Measurements from ENCODE around the gene GGA1. TPM values are rescaled to one million over a fixed set of nuclear protein-coding genes. Genes with fewer than 3 reads are reported as not detected.
"Not testable (repeated sequence)": the region's sequence is repeated elsewhere in the genome, so short reads cannot be mapped to it uniquely, and the experiment has no call there.

Gene GGA1
- total and polyA plus RNA-seq, 9 donors: 27.4 to 46.8 (median 36.6) TPM

DNA sequence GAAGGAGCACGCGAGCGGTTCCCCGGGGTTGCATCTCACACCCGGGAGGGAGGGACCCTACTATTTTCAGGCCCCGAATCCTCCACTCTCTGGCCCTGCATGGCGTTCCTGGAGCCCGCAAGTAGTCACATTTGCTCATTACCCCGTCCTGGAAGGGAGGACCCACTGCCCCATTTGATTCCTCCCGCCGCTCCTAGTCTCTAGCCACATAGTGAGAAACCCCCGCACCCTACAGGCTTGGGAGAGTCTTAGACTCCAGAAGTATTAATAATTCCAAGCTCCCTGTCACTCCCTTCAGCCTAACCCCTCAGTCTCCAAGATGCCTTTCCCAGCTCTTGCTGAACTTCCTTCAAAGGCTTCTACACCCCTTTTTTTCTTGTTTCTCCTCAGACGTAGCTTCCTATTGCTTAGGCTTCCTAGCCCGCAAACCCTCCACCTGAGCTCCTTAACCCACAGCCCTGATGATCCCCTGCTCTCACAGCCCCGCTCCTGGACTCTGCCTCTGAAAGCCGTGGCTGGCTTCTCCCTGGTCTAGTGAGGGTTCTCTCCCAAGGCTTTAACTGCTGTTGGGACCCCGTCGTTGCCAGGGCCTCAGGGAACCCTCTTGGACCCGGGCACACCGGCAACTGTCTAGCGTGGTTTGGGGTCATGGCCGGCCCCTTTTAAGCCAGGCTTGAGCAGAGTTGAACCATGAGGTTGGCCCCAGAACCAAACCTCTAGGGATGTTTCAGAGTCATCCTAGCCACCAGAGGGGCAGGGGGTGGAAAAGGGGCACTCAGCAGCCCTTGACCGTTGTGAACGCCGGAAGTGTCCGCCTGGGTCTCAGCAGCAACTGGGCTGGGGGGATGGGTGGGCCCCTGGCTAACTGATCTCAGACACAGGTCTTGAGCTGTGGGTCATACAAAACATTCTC is 862 bp downstream of the GGA1 start:
- Histone ChIP-seq H3K27me3 (ENCODE audit: control insufficient read depth, insufficient read depth, low read length) (no peaks in the 10 kb centered on the region), H3K27ac (ENCODE audit: low read length) (peak overlapping the region; percentile 100), H3K9me3 (replicated peaks; ENCODE audit: control insufficient read depth, low read depth, low read length) (no peaks in the 10 kb centered on the region), H3K36me3 (ENCODE audit: control insufficient read depth, insufficient read depth, low read length) (peaks cover 13% of the 10 kb centered on the region), H3K4me3 (ENCODE audit: low read length) (peak overlapping the region; percentile 89), H3K4me1 (ENCODE audit: control insufficient read depth, insufficient read depth, low read length) (peaks cover 51% of the 10 kb centered on the region)
- WGBS (ENCODE audit: insufficient coverage): 8% methylated on average over 26 of the region's 26 CpGs
- peak; percentile 62 for DNase-seq

DNA sequence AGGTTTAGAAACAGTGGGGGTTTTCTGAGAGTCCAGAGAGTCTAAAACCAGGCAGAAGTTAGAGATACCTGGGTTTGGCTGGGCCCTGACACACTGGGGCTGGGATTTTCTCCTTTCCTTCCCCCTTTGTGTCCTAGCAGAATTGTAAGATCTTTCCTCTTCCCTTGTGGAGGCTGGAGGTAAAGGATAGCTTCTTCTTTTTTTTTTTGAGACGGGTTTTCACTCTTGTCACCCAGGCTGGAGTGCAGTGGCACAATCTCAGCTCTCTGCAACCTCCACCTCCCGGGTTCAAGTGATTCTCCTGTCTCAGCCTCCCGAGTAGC is 1.5 kb downstream of the GGA1 start:
- H3K4me1 ChIP-seq (ENCODE audit: control insufficient read depth, insufficient read depth, low read length): peaks cover 51% of the 10 kb centered on the region

DNA sequence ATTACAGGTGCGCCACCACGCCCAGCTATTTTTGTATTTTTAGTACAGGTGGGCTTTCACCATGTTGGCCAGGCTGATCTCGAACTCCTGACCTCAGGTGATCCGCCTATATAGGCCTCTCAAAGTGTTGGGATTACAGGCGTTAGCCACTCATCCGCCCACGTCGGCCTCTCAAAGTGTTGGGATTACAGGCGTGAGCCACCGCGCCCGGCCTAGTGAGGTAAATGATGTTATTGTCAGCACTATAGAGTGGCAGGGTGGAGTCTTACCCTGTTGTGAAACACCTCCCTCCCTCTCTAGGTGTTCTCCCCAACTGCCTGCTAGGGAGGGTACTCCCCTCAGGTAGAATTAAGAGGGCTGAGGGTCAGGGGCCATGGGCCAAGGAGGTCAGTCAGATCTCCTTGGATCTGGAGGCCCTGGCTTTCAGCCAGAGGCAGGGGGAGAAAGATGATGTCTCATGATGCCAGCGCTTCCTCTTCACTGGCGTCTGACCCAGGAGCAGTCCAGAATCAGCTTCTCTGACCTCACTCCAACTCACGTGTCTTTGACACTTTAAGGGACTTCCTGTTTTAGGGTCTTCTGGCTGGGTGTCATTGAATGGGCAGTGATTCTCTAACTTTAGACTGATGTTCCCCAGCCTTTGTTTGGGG is 2.0 kb downstream of the GGA1 start:
- H3K9me3 ChIP-seq (replicated peaks; ENCODE audit: control insufficient read depth, low read depth, low read length): no peaks in the 10 kb centered on the region
- H3K4me1 ChIP-seq (ENCODE audit: control insufficient read depth, insufficient read depth, low read length): peaks cover 51% of the 10 kb centered on the region
- DNase-seq: peak; percentile 77
- H3K27ac ChIP-seq (ENCODE audit: low read length): peak overlapping the region; percentile 65
- 100% methylated on average over 4 of the region's 15 CpGs for WGBS (ENCODE audit: insufficient coverage)
- no peaks in the 10 kb centered on the region for H3K27me3 ChIP-seq (ENCODE audit: control insufficient read depth, insufficient read depth, low read length)
- peaks cover 18% of the 10 kb centered on the region for H3K36me3 ChIP-seq (ENCODE audit: control insufficient read depth, insufficient read depth, low read length)
- H3K4me3 ChIP-seq (ENCODE audit: low read length): no peak overlapping the region

More for the DNA sequence above, 1.5 kb downstream of the GGA1 start:
- 92% methylated on average over 2 of the region's 3 CpGs for WGBS (ENCODE audit: insufficient coverage)
- peak overlapping the region; percentile 100 for H3K27ac ChIP-seq (ENCODE audit: low read length)
- peak overlapping the region; percentile 89 for H3K4me3 ChIP-seq (ENCODE audit: low read length)
- DNase-seq; H3K9me3 ChIP-seq (replicated peaks; ENCODE audit: control insufficient read depth, low read depth, low read length); H3K27me3 ChIP-seq (ENCODE audit: control insufficient read depth, insufficient read depth, low read length): not testable (repeated sequence)
- H3K36me3 ChIP-seq (ENCODE audit: control insufficient read depth, insufficient read depth, low read length): peaks cover 18% of the 10 kb centered on the region

DNA sequence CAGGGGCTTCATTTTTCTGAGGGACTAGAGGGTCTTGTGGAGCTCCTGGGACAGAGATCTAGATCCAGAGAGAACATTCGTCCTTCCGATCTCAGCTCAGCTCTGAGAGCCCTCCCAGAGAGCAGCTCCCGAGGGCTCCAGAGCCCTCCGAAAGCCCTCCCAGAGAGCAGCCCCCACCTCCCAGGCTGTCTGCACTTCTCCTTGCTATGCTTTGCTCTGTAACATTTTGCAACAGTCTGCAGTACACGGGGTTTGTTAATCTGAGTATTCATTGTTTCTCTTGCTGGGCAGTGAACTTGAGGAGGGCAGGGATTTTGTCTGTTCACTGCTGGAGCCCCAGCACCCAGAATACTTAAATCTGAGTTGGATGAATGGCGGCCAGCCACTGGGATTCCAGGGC is 2.6 kb downstream of the GGA1 start:
- Histone ChIP-seq H3K36me3 (ENCODE audit: control insufficient read depth, insufficient read depth, low read length) (peaks cover 21% of the 10 kb centered on the region), H3K4me3 (ENCODE audit: low read length) (no peak overlapping the region), H3K27me3 (ENCODE audit: control insufficient read depth, insufficient read depth, low read length) (no peaks in the 10 kb centered on the region), H3K4me1 (ENCODE audit: control insufficient read depth, insufficient read depth, low read length) (peaks cover 51% of the 10 kb centered on the region), H3K9me3 (replicated peaks; ENCODE audit: control insufficient read depth, low read depth, low read length) (no peaks in the 10 kb centered on the region), H3K27ac (ENCODE audit: low read length) (peak overlapping the region; percentile 65)
- 43% methylated on average over 3 of the region's 6 CpGs for WGBS (ENCODE audit: insufficient coverage)
- no peak for DNase-seq

DNA sequence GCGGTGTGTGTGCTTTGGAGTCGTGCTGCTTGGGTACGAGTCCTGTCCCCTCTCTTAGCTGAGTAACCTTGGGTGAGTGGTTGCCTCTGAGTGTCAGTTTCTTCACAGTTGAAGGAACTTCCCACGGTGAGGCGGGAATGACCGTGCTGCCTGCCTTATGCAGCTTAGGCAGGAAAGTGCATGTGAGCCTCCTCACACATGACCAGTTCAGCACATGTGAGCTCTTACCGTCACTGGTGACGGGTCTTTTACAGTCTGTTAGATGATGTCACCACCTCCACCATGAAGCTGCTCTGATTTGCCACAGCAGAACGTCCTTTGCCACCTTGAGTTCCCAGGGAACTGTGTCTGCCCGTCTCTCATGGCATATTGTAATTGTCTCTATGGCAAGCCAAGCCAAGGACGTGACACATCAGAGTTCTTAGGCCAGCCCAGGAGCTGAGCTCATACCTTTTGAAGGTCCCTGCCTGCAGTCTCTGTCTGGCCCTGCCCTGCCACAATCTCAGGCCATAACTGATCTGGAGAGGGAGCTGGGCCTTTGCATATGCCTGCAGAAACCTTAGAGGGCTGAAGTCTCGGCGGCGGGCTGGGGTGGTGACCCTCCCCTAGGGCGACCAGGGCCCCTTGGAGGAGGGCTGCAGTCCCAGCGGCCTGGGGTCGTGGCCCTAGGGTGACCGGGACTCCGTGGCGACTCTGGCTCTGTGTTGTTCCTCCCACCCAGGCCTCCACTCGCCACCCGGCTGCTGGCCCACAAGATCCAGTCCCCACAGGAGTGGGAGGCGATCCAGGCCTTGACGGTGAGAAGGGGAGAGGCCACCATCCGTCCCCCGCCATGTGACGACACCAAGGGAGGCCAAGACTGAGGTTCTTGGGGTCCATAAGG is 7.8 kb downstream of the GGA1 start:
- Histone ChIP-seq H3K9me3 (replicated peaks; ENCODE audit: control insufficient read depth, low read depth, low read length) (no peaks in the 10 kb centered on the region), H3K4me1 (ENCODE audit: control insufficient read depth, insufficient read depth, low read length) (peaks cover 15% of the 10 kb centered on the region), H3K4me3 (ENCODE audit: low read length) (no peak overlapping the region), H3K27me3 (ENCODE audit: control insufficient read depth, insufficient read depth, low read length) (no peaks in the 10 kb centered on the region), H3K36me3 (ENCODE audit: control insufficient read depth, insufficient read depth, low read length) (peaks cover 56% of the 10 kb centered on the region), H3K27ac (ENCODE audit: low read length) (no peak overlapping the region)
- 84% methylated on average over 20 of the region's 27 CpGs for WGBS (ENCODE audit: insufficient coverage)
- DNase-seq: peak; percentile 14

DNA sequence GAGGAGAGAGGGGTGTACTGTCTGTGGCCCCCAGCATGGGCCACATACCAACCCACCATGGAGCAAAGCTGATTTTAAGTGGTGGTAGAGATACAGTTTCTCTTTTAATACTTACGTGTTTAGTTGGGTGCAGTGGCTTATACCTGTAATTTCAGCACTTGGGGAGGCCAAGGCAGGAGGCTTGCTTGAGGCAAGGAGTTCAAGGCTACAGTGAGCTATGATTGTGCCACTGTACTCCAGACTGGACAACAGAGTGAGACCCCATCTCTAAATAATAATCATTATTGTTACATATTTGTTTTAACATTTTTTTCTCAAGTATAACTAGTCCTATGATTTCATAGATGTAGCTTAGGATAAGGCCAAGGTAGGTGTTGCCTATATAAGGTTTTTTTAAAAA is 8.8 kb downstream of the GGA1 start:
- no peak overlapping the region for H3K27ac ChIP-seq (ENCODE audit: low read length)
- no peak overlapping the region for H3K4me3 ChIP-seq (ENCODE audit: low read length)
- H3K36me3 ChIP-seq (ENCODE audit: control insufficient read depth, insufficient read depth, low read length): peaks cover 63% of the 10 kb centered on the region
- no CpG with 5 or more reads among the region's 1 CpG for WGBS (ENCODE audit: insufficient coverage)
- no peaks in the 10 kb centered on the region for H3K27me3 ChIP-seq (ENCODE audit: control insufficient read depth, insufficient read depth, low read length)
- no peak for DNase-seq
- H3K9me3 ChIP-seq (replicated peaks; ENCODE audit: control insufficient read depth, low read depth, low read length): no peaks in the 10 kb centered on the region
- peaks cover 13% of the 10 kb centered on the region for H3K4me1 ChIP-seq (ENCODE audit: control insufficient read depth, insufficient read depth, low read length)

DNA sequence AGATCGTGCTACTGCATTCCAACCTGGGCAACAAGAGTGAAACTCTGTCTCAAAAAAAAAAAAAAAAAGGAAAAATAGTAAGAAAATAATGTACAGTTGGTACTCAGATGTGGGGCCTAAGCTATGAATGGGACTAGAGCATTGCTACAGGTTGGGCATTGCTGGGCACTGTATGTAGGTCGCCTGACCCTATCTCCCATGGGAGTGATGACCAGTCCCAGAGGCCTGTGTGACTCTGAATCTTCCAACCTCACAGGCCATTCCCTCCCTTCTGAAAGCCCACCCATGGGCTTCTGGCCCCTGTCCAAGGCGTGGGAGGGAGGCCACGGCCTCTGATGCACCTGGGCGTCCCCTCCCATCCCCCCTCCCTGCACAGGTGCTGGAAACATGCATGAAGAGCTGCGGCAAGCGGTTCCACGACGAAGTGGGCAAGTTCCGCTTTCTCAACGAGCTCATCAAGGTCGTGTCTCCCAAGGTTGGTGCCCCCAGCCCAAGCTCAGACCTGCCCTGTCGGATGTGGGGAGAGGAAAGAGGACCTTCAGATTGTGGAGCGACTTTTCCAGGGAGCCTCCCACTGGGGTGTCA is 9.5 kb downstream of the GGA1 start:
- WGBS (ENCODE audit: insufficient coverage): 78% methylated on average over 1 of the region's 14 CpGs
- peaks cover 66% of the 10 kb centered on the region for H3K36me3 ChIP-seq (ENCODE audit: control insufficient read depth, insufficient read depth, low read length)

DNA sequence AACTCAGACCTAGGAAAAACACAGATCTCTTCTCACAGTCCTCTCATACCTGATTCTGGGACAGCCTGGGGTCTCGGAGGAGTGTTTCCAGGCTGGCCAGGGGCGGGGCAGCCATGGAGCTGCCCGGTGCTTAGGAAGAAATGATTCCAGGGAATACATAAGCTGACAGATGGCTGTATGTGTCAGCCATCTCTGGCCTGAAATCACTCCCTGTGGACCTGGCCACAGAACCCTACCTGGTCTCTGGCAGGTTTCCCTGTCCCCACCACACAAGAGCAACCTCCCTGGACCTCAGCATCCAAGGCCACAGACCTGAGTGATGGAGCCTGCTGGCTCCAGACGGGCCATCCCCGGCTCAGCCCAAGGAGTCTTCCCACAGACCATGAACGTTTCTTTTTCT is 10.0 kb downstream of the GGA1 start:
- no peak overlapping the region for H3K4me3 ChIP-seq (ENCODE audit: low read length)
- H3K27me3 ChIP-seq (ENCODE audit: control insufficient read depth, insufficient read depth, low read length): no peaks in the 10 kb centered on the region
- H3K36me3 ChIP-seq (ENCODE audit: control insufficient read depth, insufficient read depth, low read length): peaks cover 69% of the 10 kb centered on the region
- peaks cover 12% of the 10 kb centered on the region for H3K4me1 ChIP-seq (ENCODE audit: control insufficient read depth, insufficient read depth, low read length)
- 83% methylated on average over 2 of the region's 6 CpGs for WGBS (ENCODE audit: insufficient coverage)
- DNase-seq: no peak
- no peak overlapping the region for H3K27ac ChIP-seq (ENCODE audit: low read length)
- no peaks in the 10 kb centered on the region for H3K9me3 ChIP-seq (replicated peaks; ENCODE audit: control insufficient read depth, low read depth, low read length)

More for the DNA sequence above, 9.5 kb downstream of the GGA1 start:
- H3K27me3 ChIP-seq (ENCODE audit: control insufficient read depth, insufficient read depth, low read length): no peaks in the 10 kb centered on the region
- H3K27ac ChIP-seq (ENCODE audit: low read length): no peak overlapping the region
- peaks cover 10% of the 10 kb centered on the region for H3K4me1 ChIP-seq (ENCODE audit: control insufficient read depth, insufficient read depth, low read length)
- no peaks in the 10 kb centered on the region for H3K9me3 ChIP-seq (replicated peaks; ENCODE audit: control insufficient read depth, low read depth, low read length)
- no peak for DNase-seq
- no peak overlapping the region for H3K4me3 ChIP-seq (ENCODE audit: low read length)

DNA sequence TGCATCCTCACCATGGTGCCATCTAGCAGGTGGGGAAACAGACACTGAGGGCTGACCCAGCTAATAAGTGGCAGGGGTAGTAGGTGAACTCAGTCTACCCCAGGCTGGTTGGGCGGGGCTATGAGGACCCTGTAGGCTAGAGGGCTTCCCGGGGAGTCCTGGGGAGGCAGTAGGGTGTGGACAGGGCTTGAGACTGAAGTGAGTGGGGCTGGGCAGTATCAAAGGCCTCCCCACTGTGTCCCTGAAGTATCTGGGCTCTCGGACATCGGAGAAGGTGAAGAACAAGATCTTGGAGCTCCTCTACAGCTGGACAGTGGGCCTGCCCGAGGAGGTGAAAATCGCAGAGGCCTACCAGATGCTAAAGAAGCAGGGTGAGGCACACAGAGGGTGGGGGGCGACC is 11.4 kb downstream of the GGA1 start:
- H3K4me3 ChIP-seq (ENCODE audit: low read length): no peak overlapping the region
- peaks cover 66% of the 10 kb centered on the region for H3K36me3 ChIP-seq (ENCODE audit: control insufficient read depth, insufficient read depth, low read length)
- no peaks in the 10 kb centered on the region for H3K9me3 ChIP-seq (replicated peaks; ENCODE audit: control insufficient read depth, low read depth, low read length)
- 94% methylated on average over 6 of the region's 7 CpGs for whole genome bisulfite sequencing (ENCODE audit: insufficient coverage)
- no peak overlapping the region for H3K27ac ChIP-seq (ENCODE audit: low read length)
- no peak for DNase-seq
- H3K27me3 ChIP-seq (ENCODE audit: control insufficient read depth, insufficient read depth, low read length): no peaks in the 10 kb centered on the region
- peaks cover 19% of the 10 kb centered on the region for H3K4me1 ChIP-seq (ENCODE audit: control insufficient read depth, insufficient read depth, low read length)
